Activated naive CD8-positive, alpha-beta T cell treated with anti-CD3 and anti-CD28 coated beads, Interleukin-2, amount 10 ng/mL, durations not matched to agents 7 days and 5 days (primary cell): ENCODE measurements around the gene ASIC2. TPM values are rescaled to one million over a fixed set of nuclear protein-coding genes. Genes with fewer than 3 reads are reported as not detected.

ENCODE experiments used
- ATAC-seq: fragments of 150-1000 bp; cut with Tn5 transposase; one replicate; pipeline ENCODE4 v1.10.0; 2021; ENCODE audit warnings: low read depth, moderate library complexity
- POLR2A ChIA-PET: fragments of 350-600 bp; sonication (Branson Sonifier 250); formaldehyde crosslinking; loops from one replicate; lab custom pipeline; 2021; ENCODE audit warnings: antibody characterized with exemption; lab: Charles Lee
- DNase-seq: peaks from one replicate; pipeline ENCODE4 v3.0.0; 2021
- H3K27ac Mint-ChIP-seq: one replicate; pipeline ENCODE4 v1.8.0; 2022; ENCODE audit warnings: mild to moderate bottlenecking, mixed read lengths
- H3K27me3 Mint-ChIP-seq: one replicate; pipeline ENCODE4 v1.8.0; 2022; ENCODE audit warnings: mild to moderate bottlenecking, moderate library complexity, mixed read lengths
- H3K36me3 Mint-ChIP-seq: one replicate; pipeline ENCODE4 v1.8.0; 2021; ENCODE audit warnings: mild to moderate bottlenecking, mixed read lengths
- H3K4me1 Mint-ChIP-seq: one replicate; pipeline ENCODE4 v1.8.0; 2021; ENCODE audit warnings: mixed read lengths
- H3K4me3 Mint-ChIP-seq: one replicate; pipeline ENCODE4 v1.8.0; 2022; ENCODE audit warnings: mild to moderate bottlenecking, moderate library complexity, mixed read lengths
- H3K9me3 Mint-ChIP-seq: one replicate; pipeline ENCODE4 v1.8.0; 2021; ENCODE audit warnings: mixed read lengths
- total RNA-seq, 2 experiments: library from RNA; stranded (reverse); gene quantifications; one replicate each; pipeline ENCODE4 v1.2.3, GENCODE V29; 2021

ASIC2 gene
- total RNA-seq, 2 experiments from 2014 or later: not detected

- H3K36me3 Mint-ChIP-seq: no peaks in the 10 kb centered on the region
- H3K4me1 Mint-ChIP-seq: no peaks in the 10 kb centered on the region
- no peak overlapping the region for H3K4me3 Mint-ChIP-seq
- ATAC-seq (no peak), DNase-seq (no peak)
- no peaks in the 10 kb centered on the region for H3K9me3 Mint-ChIP-seq
- no peak overlapping the region for H3K27ac Mint-ChIP-seq
- H3K27me3 Mint-ChIP-seq: no peaks in the 10 kb centered on the region
- POLR2A ChIA-PET: no interaction called here
These were observed 268.2 kb downstream of the ASIC2 start for GRCh38 chr17:33024688-33025486.

GRCh38 chr17:33023790-33024189, 269.3 kb downstream of the ASIC2 start:
- H3K27ac Mint-ChIP-seq: no peak overlapping the region
- ATAC-seq: no peak
- no peaks in the 10 kb centered on the region for H3K36me3 Mint-ChIP-seq
- no peaks in the 10 kb centered on the region for H3K9me3 Mint-ChIP-seq
- POLR2A ChIA-PET: no interaction called here
- no peaks in the 10 kb centered on the region for H3K4me1 Mint-ChIP-seq
- DNase-seq: no peak
- no peak overlapping the region for H3K4me3 Mint-ChIP-seq
- H3K27me3 Mint-ChIP-seq: no peaks in the 10 kb centered on the region

GRCh38 chr17:33021731-33022408, 271.2 kb downstream of the ASIC2 start:
- DNase-seq: no peak
- Mint-ChIP-seq H3K27ac (no peak overlapping the region), H3K4me3 (no peak overlapping the region), H3K36me3 (no peaks in the 10 kb centered on the region), H3K9me3 (no peaks in the 10 kb centered on the region), H3K4me1 (no peaks in the 10 kb centered on the region), H3K27me3 (no peaks in the 10 kb centered on the region)
- POLR2A ChIA-PET: no interaction called here
- no peak for ATAC-seq

- Mint-ChIP-seq H3K36me3 (no peaks in the 10 kb centered on the region), H3K27ac (no peak overlapping the region), H3K9me3 (no peaks in the 10 kb centered on the region), H3K4me3 (no peak overlapping the region), H3K27me3 (peaks cover 2% of the 10 kb centered on the region), H3K4me1 (no peaks in the 10 kb centered on the region)
- ATAC-seq: no peak
- POLR2A ChIA-PET: no interaction called here
- DNase-seq: no peak
These were observed 273.8 kb downstream of the ASIC2 start for GRCh38 chr17:33019161-33019890.

- Mint-ChIP-seq H3K4me1 (no peaks in the 10 kb centered on the region), H3K4me3 (no peak overlapping the region), H3K27me3 (peaks cover 2% of the 10 kb centered on the region), H3K9me3 (no peaks in the 10 kb centered on the region), H3K36me3 (no peaks in the 10 kb centered on the region), H3K27ac (no peak overlapping the region)
- DNase-seq (no peak), ATAC-seq (no peak)
- POLR2A ChIA-PET: no interaction called here
These were observed 275.7 kb downstream of the ASIC2 start for GRCh38 chr17:33017366-33017765.

GRCh38 chr17:33016920-33017319, 276.2 kb downstream of the ASIC2 start:
- Mint-ChIP-seq H3K4me3 (no peak overlapping the region), H3K27ac (no peak overlapping the region), H3K27me3 (peaks cover 2% of the 10 kb centered on the region), H3K9me3 (no peaks in the 10 kb centered on the region), H3K36me3 (no peaks in the 10 kb centered on the region), H3K4me1 (no peaks in the 10 kb centered on the region)
- POLR2A ChIA-PET: no interaction called here
- DNase-seq (no peak), ATAC-seq (no peak)

GRCh38 chr17:33015716-33016346, 277.3 kb downstream of the ASIC2 start:
- no peak for DNase-seq
- no peaks in the 10 kb centered on the region for H3K36me3 Mint-ChIP-seq
- H3K4me3 Mint-ChIP-seq: no peak overlapping the region
- no peaks in the 10 kb centered on the region for H3K4me1 Mint-ChIP-seq
- peaks cover 2% of the 10 kb centered on the region for H3K27me3 Mint-ChIP-seq
- no peak for ATAC-seq
- no peaks in the 10 kb centered on the region for H3K9me3 Mint-ChIP-seq
- no peak overlapping the region for H3K27ac Mint-ChIP-seq
- POLR2A ChIA-PET: no interaction called here

- POLR2A ChIA-PET: no interaction called here
- H3K4me3 Mint-ChIP-seq: no peak overlapping the region
- peaks cover 2% of the 10 kb centered on the region for H3K27me3 Mint-ChIP-seq
- H3K9me3 Mint-ChIP-seq: no peaks in the 10 kb centered on the region
- H3K36me3 Mint-ChIP-seq: no peaks in the 10 kb centered on the region
- ATAC-seq (no peak), DNase-seq (no peak)
- no peak overlapping the region for H3K27ac Mint-ChIP-seq
- no peaks in the 10 kb centered on the region for H3K4me1 Mint-ChIP-seq
These were observed 278.3 kb downstream of the ASIC2 start for GRCh38 chr17:33014751-33015150.

GRCh38 chr17:33013596-33014375, 279.3 kb downstream of the ASIC2 start:
- Mint-ChIP-seq H3K4me1 (no peaks in the 10 kb centered on the region), H3K27me3 (peaks cover 2% of the 10 kb centered on the region), H3K27ac (no peak overlapping the region), H3K9me3 (no peaks in the 10 kb centered on the region), H3K36me3 (no peaks in the 10 kb centered on the region), H3K4me3 (no peak overlapping the region)
- ATAC-seq: no peak
- POLR2A ChIA-PET: no interaction called here
- DNase-seq: no peak

GRCh38 chr17:33012522-33013033, 280.5 kb downstream of the ASIC2 start:
- Mint-ChIP-seq H3K27me3 (peaks cover 2% of the 10 kb centered on the region), H3K4me3 (no peak overlapping the region), H3K27ac (no peak overlapping the region), H3K9me3 (no peaks in the 10 kb centered on the region), H3K36me3 (no peaks in the 10 kb centered on the region), H3K4me1 (no peaks in the 10 kb centered on the region)
- DNase-seq (no peak), ATAC-seq (no peak)
- POLR2A ChIA-PET: no interaction called here

GRCh38 chr17:33009636-33010035, 283.5 kb downstream of the ASIC2 start:
- Mint-ChIP-seq H3K27ac (no peak overlapping the region), H3K27me3 (peaks cover 2% of the 10 kb centered on the region), H3K9me3 (no peaks in the 10 kb centered on the region), H3K36me3 (no peaks in the 10 kb centered on the region), H3K4me3 (no peak overlapping the region), H3K4me1 (no peaks in the 10 kb centered on the region)
- POLR2A ChIA-PET: no interaction called here
- DNase-seq (no peak), ATAC-seq (no peak)

- H3K4me1 Mint-ChIP-seq: no peaks in the 10 kb centered on the region
These were observed 285.9 kb downstream of the ASIC2 start for GRCh38 chr17:33007186-33007585.

More at GRCh38 chr17:33007186-33007585, 285.9 kb downstream of the ASIC2 start:
- no peak for ATAC-seq
- no peak for DNase-seq
- Mint-ChIP-seq H3K36me3 (no peaks in the 10 kb centered on the region), H3K9me3 (no peaks in the 10 kb centered on the region), H3K4me3 (no peak overlapping the region), H3K27ac (no peak overlapping the region), H3K27me3 (peaks cover 2% of the 10 kb centered on the region)
- POLR2A ChIA-PET: no interaction called here
